Ishikawa (cell line): ENCODE measurements around the gene RHEX.

Experiments
- CEBPB ChIP-seq: IDR thresholded peaks from 2 replicates; pipeline ENCODE4 v1.6.1; 2012
- CREB1 ChIP-seq: IDR thresholded peaks from 2 replicates; pipeline ENCODE4 v1.6.1; 2012; ENCODE audit warnings: low read depth
- EGR1 ChIP-seq: IDR thresholded peaks from 2 replicates; pipeline ENCODE4 v1.6.1; 2012
- EP300 ChIP-seq: IDR thresholded peaks from 2 replicates; pipeline ENCODE4 v1.6.1; 2012; ENCODE audit warnings: borderline replicate concordance
- FOXM1 ChIP-seq: IDR thresholded peaks from 2 replicates; pipeline ENCODE4 v1.6.1; 2012; ENCODE audit warnings: low read depth, borderline replicate concordance
- NFIC ChIP-seq: IDR thresholded peaks from 2 replicates; pipeline ENCODE4 v1.6.1; 2012
- RAD21 ChIP-seq: IDR thresholded peaks from 2 replicates; pipeline ENCODE4 v1.6.1; 2012; ENCODE audit warnings: low read depth
- TAF1 ChIP-seq: IDR thresholded peaks from 2 replicates; pipeline ENCODE4 v1.6.1; 2012; ENCODE audit warnings: low read depth, mild to moderate bottlenecking
- TCF12 ChIP-seq: IDR thresholded peaks from 2 replicates; pipeline ENCODE4 v1.6.1; 2012; ENCODE audit warnings: low read depth
- TEAD4 ChIP-seq: IDR thresholded peaks from 2 replicates; pipeline ENCODE4 v1.6.1; 2012
- YY1 ChIP-seq: IDR thresholded peaks from 2 replicates; pipeline ENCODE4 v1.6.1; 2012; ENCODE audit warnings: low read depth
- ZBTB7A ChIP-seq: IDR thresholded peaks from 2 replicates; pipeline ENCODE4 v1.6.1; 2012; ENCODE audit warnings: low read depth
- TF ChIP-seq, protein P1 (sequence below): IDR thresholded peaks from 2 replicates; pipeline ENCODE4 v1.6.1; 2012
- TF ChIP-seq, protein P2 (sequence below): IDR thresholded peaks from 2 replicates; pipeline ENCODE4 v1.6.1; 2012
- TF ChIP-seq, protein P3 (sequence below): IDR thresholded peaks from 2 replicates; pipeline ENCODE4 v1.6.1; 2012; ENCODE audit warnings: low read depth, mild to moderate bottlenecking

RHEX gene

DNA sequence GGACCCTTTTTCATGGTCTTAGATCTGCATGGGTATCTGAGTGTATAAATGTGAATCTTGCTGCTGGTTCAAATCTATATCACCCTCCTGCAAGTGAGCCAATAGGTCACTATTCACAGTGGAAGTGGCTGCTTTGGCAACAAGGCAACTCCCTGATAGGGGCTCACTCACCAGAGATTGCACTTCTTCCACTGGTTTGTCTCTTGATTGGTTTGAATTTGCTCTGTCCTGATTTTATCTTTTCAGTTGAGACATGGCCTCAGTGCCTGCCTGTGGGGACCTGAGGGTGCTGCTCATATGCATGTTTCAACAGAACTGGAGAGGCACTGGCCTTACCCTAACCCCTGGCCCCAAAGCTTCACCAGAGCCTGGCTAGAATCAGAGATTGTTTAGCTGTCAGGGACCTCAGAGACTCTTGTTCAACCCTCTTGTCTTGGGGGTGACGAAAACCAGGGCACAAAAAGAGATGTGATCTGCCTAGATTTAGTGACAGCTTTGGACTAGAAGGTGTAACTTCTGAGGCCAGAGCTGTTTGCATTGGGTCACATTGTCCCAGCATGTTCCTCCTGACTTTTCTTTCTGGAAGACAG is 47.3 kb downstream of the RHEX start:
- no peak for TF ChIP-seq TCF12
- no peak for TF ChIP-seq CREB1
- TF ChIP-seq, protein P1, sequence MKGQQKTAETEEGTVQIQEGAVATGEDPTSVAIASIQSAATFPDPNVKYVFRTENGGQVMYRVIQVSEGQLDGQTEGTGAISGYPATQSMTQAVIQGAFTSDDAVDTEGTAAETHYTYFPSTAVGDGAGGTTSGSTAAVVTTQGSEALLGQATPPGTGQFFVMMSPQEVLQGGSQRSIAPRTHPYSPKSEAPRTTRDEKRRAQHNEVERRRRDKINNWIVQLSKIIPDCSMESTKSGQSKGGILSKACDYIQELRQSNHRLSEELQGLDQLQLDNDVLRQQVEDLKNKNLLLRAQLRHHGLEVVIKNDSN, result no peak
- TF ChIP-seq TEAD4, result no peak
- no peak for TF ChIP-seq RAD21

DNA sequence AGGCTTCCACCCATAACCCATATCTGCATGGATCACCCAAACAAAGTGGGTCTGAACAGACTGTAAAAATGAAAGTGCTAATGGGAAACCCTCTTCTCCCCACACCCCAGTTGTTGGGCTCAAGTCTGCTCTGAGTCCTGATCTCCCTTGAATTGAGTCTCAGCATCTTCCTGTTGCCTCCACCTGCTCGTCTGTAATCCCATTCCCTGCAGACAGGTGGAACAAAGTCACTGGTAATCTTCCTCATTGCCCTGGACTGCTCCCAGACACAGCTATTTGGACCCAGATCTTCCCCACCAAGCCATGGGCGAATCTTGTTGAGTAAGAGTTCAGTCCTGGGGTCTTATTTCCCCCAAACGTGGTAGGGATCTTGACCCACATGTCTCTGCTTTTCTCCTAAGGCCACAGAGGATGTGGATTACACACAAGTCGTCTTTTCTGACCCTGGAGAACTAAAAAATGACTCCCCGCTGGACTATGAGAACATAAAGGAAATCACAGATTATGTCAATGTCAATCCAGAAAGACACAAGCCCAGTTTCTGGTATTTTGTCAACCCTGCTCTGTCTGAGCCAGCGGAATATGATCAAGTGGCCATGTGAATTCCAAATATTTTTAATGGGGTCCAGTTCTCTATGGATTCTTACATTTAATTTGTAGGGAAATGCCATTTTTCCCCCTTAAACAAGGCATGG is 48.5 kb downstream of the RHEX start:
- TF ChIP-seq FOXM1, result no peak
- no peak for TF ChIP-seq YY1
- TF ChIP-seq EGR1, result no peak

DNA sequence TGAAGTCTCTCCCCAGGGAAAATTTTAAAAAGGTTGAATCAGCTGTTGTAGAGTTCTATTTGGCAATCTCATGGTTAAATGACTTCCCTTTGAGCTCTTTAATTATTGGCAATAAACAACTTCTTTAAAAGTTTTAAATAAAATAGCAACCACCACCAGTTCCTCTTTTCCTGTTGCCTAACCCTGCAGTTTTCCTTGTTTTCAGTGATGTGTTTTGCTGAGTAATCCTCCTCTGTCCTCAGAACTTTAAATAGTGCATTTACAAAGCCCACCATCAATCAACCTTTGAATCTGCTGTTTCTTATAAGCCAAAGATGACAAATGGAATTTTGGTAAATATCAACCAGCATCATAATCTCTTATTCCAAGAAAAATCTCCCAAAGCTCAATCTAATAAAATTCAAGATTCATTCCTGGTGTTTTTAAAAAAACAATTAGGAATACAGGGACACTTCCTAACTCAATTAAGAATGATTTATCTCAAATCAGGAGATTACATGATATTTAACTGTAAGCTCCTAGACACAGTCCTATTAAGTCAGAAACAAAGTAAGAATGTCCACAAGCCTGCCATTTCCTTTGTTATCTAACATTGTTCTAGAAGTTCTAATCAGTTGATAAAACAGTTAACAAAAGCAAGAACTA is 49.4 kb downstream of the RHEX start:
- TF ChIP-seq YY1, result no peak
- no peak for TF ChIP-seq ZBTB7A
- no peak for TF ChIP-seq CREB1
- TF ChIP-seq TAF1, result no peak
- TF ChIP-seq FOXM1, result no peak
- no peak for TF ChIP-seq RAD21
- TF ChIP-seq, protein P2, sequence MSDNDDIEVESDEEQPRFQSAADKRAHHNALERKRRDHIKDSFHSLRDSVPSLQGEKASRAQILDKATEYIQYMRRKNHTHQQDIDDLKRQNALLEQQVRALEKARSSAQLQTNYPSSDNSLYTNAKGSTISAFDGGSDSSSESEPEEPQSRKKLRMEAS, result no peak
- TF ChIP-seq TEAD4, result no peak
- no peak for TF ChIP-seq EP300
- TF ChIP-seq, protein P3, sequence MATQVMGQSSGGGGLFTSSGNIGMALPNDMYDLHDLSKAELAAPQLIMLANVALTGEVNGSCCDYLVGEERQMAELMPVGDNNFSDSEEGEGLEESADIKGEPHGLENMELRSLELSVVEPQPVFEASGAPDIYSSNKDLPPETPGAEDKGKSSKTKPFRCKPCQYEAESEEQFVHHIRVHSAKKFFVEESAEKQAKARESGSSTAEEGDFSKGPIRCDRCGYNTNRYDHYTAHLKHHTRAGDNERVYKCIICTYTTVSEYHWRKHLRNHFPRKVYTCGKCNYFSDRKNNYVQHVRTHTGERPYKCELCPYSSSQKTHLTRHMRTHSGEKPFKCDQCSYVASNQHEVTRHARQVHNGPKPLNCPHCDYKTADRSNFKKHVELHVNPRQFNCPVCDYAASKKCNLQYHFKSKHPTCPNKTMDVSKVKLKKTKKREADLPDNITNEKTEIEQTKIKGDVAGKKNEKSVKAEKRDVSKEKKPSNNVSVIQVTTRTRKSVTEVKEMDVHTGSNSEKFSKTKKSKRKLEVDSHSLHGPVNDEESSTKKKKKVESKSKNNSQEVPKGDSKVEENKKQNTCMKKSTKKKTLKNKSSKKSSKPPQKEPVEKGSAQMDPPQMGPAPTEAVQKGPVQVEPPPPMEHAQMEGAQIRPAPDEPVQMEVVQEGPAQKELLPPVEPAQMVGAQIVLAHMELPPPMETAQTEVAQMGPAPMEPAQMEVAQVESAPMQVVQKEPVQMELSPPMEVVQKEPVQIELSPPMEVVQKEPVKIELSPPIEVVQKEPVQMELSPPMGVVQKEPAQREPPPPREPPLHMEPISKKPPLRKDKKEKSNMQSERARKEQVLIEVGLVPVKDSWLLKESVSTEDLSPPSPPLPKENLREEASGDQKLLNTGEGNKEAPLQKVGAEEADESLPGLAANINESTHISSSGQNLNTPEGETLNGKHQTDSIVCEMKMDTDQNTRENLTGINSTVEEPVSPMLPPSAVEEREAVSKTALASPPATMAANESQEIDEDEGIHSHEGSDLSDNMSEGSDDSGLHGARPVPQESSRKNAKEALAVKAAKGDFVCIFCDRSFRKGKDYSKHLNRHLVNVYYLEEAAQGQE, result no peak
- TF ChIP-seq TCF12, result no peak
- TF ChIP-seq, protein P1, result no peak
- no peak for TF ChIP-seq CEBPB
- no peak for TF ChIP-seq NFIC
- no peak for TF ChIP-seq EGR1

DNA sequence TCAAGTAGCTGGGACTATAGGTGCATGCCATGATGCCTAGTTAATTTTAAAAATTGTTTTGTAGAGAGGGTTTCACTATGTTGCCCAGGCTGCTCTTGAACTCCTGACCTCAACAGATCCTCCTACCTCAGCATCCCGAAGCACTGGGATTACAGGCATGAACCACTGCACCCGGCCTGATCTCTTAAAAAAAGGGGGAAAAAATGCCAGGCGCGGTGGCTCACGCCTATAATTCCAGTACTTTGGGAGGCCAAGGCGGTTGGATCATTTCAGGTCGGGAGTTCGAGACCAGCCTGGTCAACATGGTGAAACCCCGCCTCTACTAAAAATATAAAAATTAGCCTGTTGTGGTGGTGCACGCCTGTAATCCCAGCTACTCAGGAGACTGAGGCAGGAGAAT is 51.0 kb downstream of the RHEX start:
- no peak for TF ChIP-seq FOXM1
- TF ChIP-seq, protein P2, result no peak

DNA sequence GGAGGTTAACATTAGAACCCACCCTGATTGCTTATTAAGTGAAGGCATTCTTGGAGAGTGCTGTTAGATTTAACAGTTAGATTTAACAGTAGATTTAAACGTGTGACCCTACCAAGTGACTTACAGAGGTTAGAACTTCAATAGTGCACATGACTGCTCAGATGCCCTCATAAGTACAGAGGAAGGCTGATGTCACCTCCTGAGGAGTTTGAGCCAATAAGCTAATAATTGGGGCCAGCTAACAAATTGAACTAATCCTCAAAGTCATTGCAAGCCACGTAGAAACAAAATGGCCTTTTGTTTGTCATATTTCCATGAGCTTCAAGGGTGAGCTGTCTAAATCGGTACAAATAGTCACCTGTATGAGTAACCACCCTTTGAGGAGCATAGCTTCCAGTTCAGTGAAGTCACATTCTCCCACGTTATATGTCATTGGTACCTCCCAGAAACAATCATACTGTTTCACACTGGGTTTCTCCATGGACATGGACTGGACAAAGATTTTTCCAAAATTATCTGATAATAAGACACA is 52.6 kb downstream of the RHEX start:
- TF ChIP-seq, protein P2, result no peak
- TF ChIP-seq TEAD4, result no peak
- TF ChIP-seq NFIC, result no peak
- TF ChIP-seq, protein P3, result no peak
- no peak for TF ChIP-seq EP300
- no peak for TF ChIP-seq TCF12
- no peak for TF ChIP-seq CREB1
- no peak for TF ChIP-seq TAF1
- TF ChIP-seq RAD21, result no peak
- no peak for TF ChIP-seq FOXM1
- TF ChIP-seq ZBTB7A, result no peak
- no peak for TF ChIP-seq YY1
- TF ChIP-seq, protein P1, result no peak
